Kidney (tissue), 14 donors: Measurements from ENCODE around the gene KCNQ1. TPM values are rescaled to one million over a fixed set of nuclear protein-coding genes. Genes with fewer than 3 reads are reported as not detected.

Experiments
- DNase-seq, 5 donors: peaks; one replicate each; pipeline ENCODE4 v3.0.0-alpha.2; 2013 to 2020
- FAIRE-seq: peaks from 2 replicates; lab custom pipeline; 2012; peaks lifted over from hg19 to GRCh38; lab: Jason Lieb, UNC
- H3K27ac ChIP-seq, 2 donors: one replicate each; pipeline ENCODE4 v1.7.0; 2013; ENCODE audit warnings: low read depth in 2 of 2, low read length in 2 of 2, inconsistent platforms in 1 of 2
- H3K27me3 ChIP-seq: one replicate; pipeline ENCODE4 v1.7.1; 2013; ENCODE audit warnings: low read length, inconsistent platforms; ENCODE audit not compliant: control insufficient read depth, insufficient read depth
- H3K36me3 ChIP-seq, 3 donors: one replicate each; pipeline versions ENCODE4 v1.7.0 to v1.7.1; 2013; ENCODE audit warnings: low read length in 3 of 3, control low read depth in 1 of 3, inconsistent platforms in 1 of 3; ENCODE audit not compliant: insufficient read depth in 3 of 3, control insufficient read depth in 2 of 3
- H3K4me1 ChIP-seq, 3 donors: one replicate each; pipeline versions ENCODE4 v1.7.0 to v1.7.1; 2013; ENCODE audit warnings: low read length in 3 of 3, inconsistent platforms in 1 of 3, low read depth in 1 of 3; ENCODE audit not compliant: control insufficient read depth in 2 of 3, insufficient read depth in 2 of 3
- H3K4me3 ChIP-seq, 3 donors: one replicate each; pipeline versions ENCODE4 v1.7.0 to v1.8.1; 2013; ENCODE audit warnings: low read length in 3 of 3, control low read depth in 1 of 3, inconsistent platforms in 1 of 3
- H3K9ac ChIP-seq, 3 donors: one replicate each; pipeline versions ENCODE4 v1.7.0 to v1.7.1; 2013; ENCODE audit warnings: low read length in 3 of 3, control low read depth in 1 of 3, inconsistent platforms in 1 of 3
- H3K9me3 ChIP-seq, 3 donors: one replicate each; pipeline versions ENCODE4 v1.7.0 to v1.7.1; 2013; ENCODE audit warnings: low read length in 3 of 3, control low read depth in 1 of 3, inconsistent platforms in 1 of 3; ENCODE audit not compliant: control insufficient read depth in 2 of 3, insufficient read depth in 1 of 3
- CTCF ChIP-seq: IDR thresholded peaks from 3 replicates; pipeline ENCODE4 v1.5.1; 2012; ENCODE audit warnings: mild to moderate bottlenecking, moderate library complexity, borderline replicate concordance; ENCODE audit not compliant: insufficient read depth; ENCODE audit errors: extremely low read depth
- intact Hi-C: fragments of 100-400 bp; cut with DNase I; formaldehyde crosslinking; loops from one replicate; pipeline ENCODE4 v1.11.1; 2022
- polyA plus RNA-seq: library from polyadenylated mRNA; stranded (reverse); fragments of 350-450 nt; fragmentation: Illumina TruSeq; extraction: RNeasy Lipid Tissue Mini Kit (QIAGEN cat#74804); gene quantifications from one replicate; pipeline ENCODE4 v1.2.3, GENCODE V29; 2014; ENCODE audit warnings: low read depth, low replicate concordance; ENCODE audit not compliant: insufficient read depth
- total RNA-seq: library from RNA; stranded (reverse); fragmentation: NEBNext Ultra II Directional; extraction: Animal tissue kit (Norgen Biotek cat#: 25700); gene quantifications from one replicate; pipeline ENCODE4 v1.2.1, GENCODE V29; 2021
- donor health status: control.
- donor health status: control.
- donor health status: control.
- donor health status: control.
- donor health status: control.
- donor health status: DM: yes; HTN: yes; CAD: no.
- donor health status: Normal renal cell carcinoma (clear cell type).

KCNQ1 gene
- total and polyA plus RNA-seq, 2 donors from 2014 or later, result 45.5 to 49.4 TPM

- H3K4me3 ChIP-seq, result no peak overlapping the region
- no peaks in the 10 kb centered on the region for H3K27me3 ChIP-seq
- intact Hi-C loops, result no loop called here
- no peaks in the 10 kb centered on the region for H3K9me3 ChIP-seq
- no peak for DNase-seq
- no peak overlapping the region for H3K9ac ChIP-seq
- no peak overlapping the region for H3K27ac ChIP-seq
- peaks cover 0 to 9% (median 0%) of the 10 kb centered on the region in 3 donors for H3K4me1 ChIP-seq
- H3K36me3 ChIP-seq, result no peaks in the 10 kb centered on the region
- no peak for FAIRE-seq
- no peak for TF ChIP-seq CTCF
Measured at GRCh38 chr11:2471804-2472096, 26.9 kb downstream of the KCNQ1 start.

GRCh38 chr11:2472428-2473186, 27.8 kb downstream of the KCNQ1 start:
- no peak overlapping the region for H3K9ac ChIP-seq
- H3K9me3 ChIP-seq, result no peaks in the 10 kb centered on the region
- FAIRE-seq (no peak), DNase-seq (peak in 1 of 5 donors; percentile 44)
- H3K36me3 ChIP-seq, result no peaks in the 10 kb centered on the region
- H3K27ac ChIP-seq, result no peak overlapping the region
- H3K4me3 ChIP-seq, result no peak overlapping the region
- intact Hi-C loops, result no loop called here
- peaks cover 0 to 5% (median 0%) of the 10 kb centered on the region in 3 donors for H3K4me1 ChIP-seq
- TF ChIP-seq CTCF, result no peak
- no peaks in the 10 kb centered on the region for H3K27me3 ChIP-seq

- Histone ChIP-seq H3K9ac (no peak overlapping the region), H3K9me3 (no peaks in the 10 kb centered on the region), H3K4me1 (peaks cover 0 to 3% (median 0%) of the 10 kb centered on the region in 3 donors), H3K36me3 (no peaks in the 10 kb centered on the region), H3K4me3 (no peak overlapping the region), H3K27ac (peak overlapping the region in 1 of 2 donors; percentile 51), H3K27me3 (no peaks in the 10 kb centered on the region)
- TF ChIP-seq CTCF, result no peak
- intact Hi-C loops, result no loop called here
- FAIRE-seq (no peak), DNase-seq (no peak)
Measured at GRCh38 chr11:2473361-2474058, 28.7 kb downstream of the KCNQ1 start.
